ENCODE results near the gene ANKS1B. TPM values are rescaled to one million over a fixed set of nuclear protein-coding genes. Genes with fewer than 3 reads are reported as not detected.

The ANKS1B gene
- total and polyA plus RNA-seq, 2 of the 4 experiments (the other 2 are of a cell fraction) = 0.17 to 0.18 TPM

GRCh38 chr12:98807187-98807586 lies 1177.5 kb downstream of the ANKS1B start:
- H3K4me2 ChIP-seq (ENCODE audit: low read depth, low read length) = no peak overlapping the region
- H3K18ac ChIP-seq (ENCODE audit: low read depth, low read length) = no peak overlapping the region
- H3K4me1 ChIP-seq (ENCODE audit: control insufficient read depth, insufficient read depth, low read length) = no peaks in the 10 kb centered on the region
- no peaks in the 10 kb centered on the region for H3K9me1 ChIP-seq (ENCODE audit: insufficient read depth, low read length)
- no TSS peak for BruUV-seq (replicated peaks)
- H4K20me1 ChIP-seq (ENCODE audit: insufficient read depth, low read length) = no peaks in the 10 kb centered on the region
- no peak for DNase-seq
- no peak overlapping the region for H2AFZ ChIP-seq (replicated peaks; ENCODE audit: low read length, poor library complexity)
- CTCF ChIA-PET = no interaction called here
- H2BK120ac ChIP-seq (ENCODE audit: low read depth, low read length) = no peak overlapping the region
- no peak overlapping the region for H2BK5ac ChIP-seq (ENCODE audit: low read depth, low read length, poor library complexity, severe bottlenecking)
- no peak overlapping the region for H2AK9ac ChIP-seq (replicated peaks; ENCODE audit: low read depth, low read length, poor library complexity)
- H2AK5ac ChIP-seq (ENCODE audit: low read depth, low read length) = no peak overlapping the region
- no peak overlapping the region for H3K4me3 ChIP-seq (ENCODE audit: insufficient read depth, low read depth, low read length)
- H2BK20ac ChIP-seq (ENCODE audit: low read depth, low read length) = no peak overlapping the region
- 0% methylated on average over 1 of the region's 2 CpGs; no CpG with 5 or more reads in 1 of the 2 experiments for WGBS, 2 experiments (ENCODE audit: extremely low coverage in 2 of 2, insufficient read length in 1 of 2)
- no peak overlapping the region for H3K14ac ChIP-seq (replicated peaks; ENCODE audit: low read depth, low read length)
- no peak overlapping the region for H3K56ac ChIP-seq (ENCODE audit: extremely low read depth, insufficient read depth, low read length)
- no peak overlapping the region for H4K5ac ChIP-seq (ENCODE audit: low read depth, low read length)
- H3K9me3 ChIP-seq (ENCODE audit: control insufficient read depth, insufficient read depth, low read length) = no peaks in the 10 kb centered on the region
- dilution Hi-C loops (cut with HindIII; ENCODE audit: low sequenced_read_pairs, unreplicated experiment) = no loop called here
- intact Hi-C loops (cut with micrococcal nuclease) = no loop called here
- no peaks in the 10 kb centered on the region for H3K79me1 ChIP-seq (ENCODE audit: low read depth in 1 of 2, low read length in 2 of 2)
- H4K91ac ChIP-seq (ENCODE audit: insufficient read depth, low read depth, low read length) = no peak overlapping the region
- TF ChIP-seq RFX5 (IDR thresholded peaks at IDR 0.05; ENCODE audit: low read depth, low read length) (no peak), RCOR1 (IDR thresholded peaks at IDR 0.05; ENCODE audit: insufficient replicate concordance, low read length) (no peak), CHD1 (IDR thresholded peaks at IDR 0.05; ENCODE audit: low read depth, low read length) (no peak), ELK1 (IDR thresholded peaks at IDR 0.05; ENCODE audit: borderline replicate concordance, low read depth, low read length) (no peak), CTCF (conservative IDR thresholded peaks at IDR 0.05; ENCODE audit: low read depth, low read length) (no peak), CEBPB (IDR thresholded peaks at IDR 0.05; ENCODE audit: low read depth, low read length) (no peak), MAZ (IDR thresholded peaks at IDR 0.05; ENCODE audit: borderline replicate concordance, low read depth, low read length) (no peak), POLR2A (IDR thresholded peaks at IDR 0.05; ENCODE audit: low read depth, low read length) (no peak), FOS (IDR thresholded peaks at IDR 0.05; ENCODE audit: low read depth, low read length) (no peak), BHLHE40 (IDR thresholded peaks at IDR 0.05; ENCODE audit: low read depth, low read length) (no peak), USF2 (IDR thresholded peaks at IDR 0.05; ENCODE audit: low read depth, low read length) (no peak), SMC3 (IDR thresholded peaks at IDR 0.05; ENCODE audit: low read depth, low read length) (no peak), NFE2L2 (IDR thresholded peaks at IDR 0.05; ENCODE audit: low read depth, low read length) (no peak), MXI1 (IDR thresholded peaks at IDR 0.05; ENCODE audit: borderline replicate concordance, low read depth, low read length) (no peak), MAFK (IDR thresholded peaks at IDR 0.05; ENCODE audit: low read depth, low read length) (no peak), RAD21 (IDR thresholded peaks at IDR 0.05; ENCODE audit: low read length) (no peak)
- no peak overlapping the region for H3K9ac ChIP-seq (ENCODE audit: low read depth, low read length)
- H3K27ac ChIP-seq (ENCODE audit: insufficient read depth, low read length) = no peak overlapping the region
- no peaks in the 10 kb centered on the region for H3K36me3 ChIP-seq (ENCODE audit: control insufficient read depth, insufficient read depth, low read length)
- no peak overlapping the region for H4K8ac ChIP-seq (ENCODE audit: low read depth in 2 of 2, low read length in 2 of 2)
- H3K4ac ChIP-seq (ENCODE audit: low read depth, low read length) = no peak overlapping the region
- ATAC-seq (ENCODE audit: low read depth) = no peak
- POLR2A ChIA-PET (ENCODE audit: unreplicated experiment) = no interaction called here
- H2BK15ac ChIP-seq (ENCODE audit: low read depth, low read length) = no peak overlapping the region
- in situ Hi-C loops (cut with MboI; ENCODE audit: low sequenced_read_pairs) = no loop called here
- H3K27me3 ChIP-seq (ENCODE audit: control insufficient read depth, insufficient read depth, low read length) = peaks cover 2% of the 10 kb centered on the region; the same call in 1 of the 2 replicates
- H3K23ac ChIP-seq (ENCODE audit: low read depth, low read length) = no peak overlapping the region

Measured in IMR-90 (cell line).